ENCODE data around the gene RAP1B.
"Not testable (repeated sequence)": the region's sequence is repeated elsewhere in the genome, so short reads cannot be mapped to it uniquely, and the experiment has no call there.

The RAP1B gene

DNA sequence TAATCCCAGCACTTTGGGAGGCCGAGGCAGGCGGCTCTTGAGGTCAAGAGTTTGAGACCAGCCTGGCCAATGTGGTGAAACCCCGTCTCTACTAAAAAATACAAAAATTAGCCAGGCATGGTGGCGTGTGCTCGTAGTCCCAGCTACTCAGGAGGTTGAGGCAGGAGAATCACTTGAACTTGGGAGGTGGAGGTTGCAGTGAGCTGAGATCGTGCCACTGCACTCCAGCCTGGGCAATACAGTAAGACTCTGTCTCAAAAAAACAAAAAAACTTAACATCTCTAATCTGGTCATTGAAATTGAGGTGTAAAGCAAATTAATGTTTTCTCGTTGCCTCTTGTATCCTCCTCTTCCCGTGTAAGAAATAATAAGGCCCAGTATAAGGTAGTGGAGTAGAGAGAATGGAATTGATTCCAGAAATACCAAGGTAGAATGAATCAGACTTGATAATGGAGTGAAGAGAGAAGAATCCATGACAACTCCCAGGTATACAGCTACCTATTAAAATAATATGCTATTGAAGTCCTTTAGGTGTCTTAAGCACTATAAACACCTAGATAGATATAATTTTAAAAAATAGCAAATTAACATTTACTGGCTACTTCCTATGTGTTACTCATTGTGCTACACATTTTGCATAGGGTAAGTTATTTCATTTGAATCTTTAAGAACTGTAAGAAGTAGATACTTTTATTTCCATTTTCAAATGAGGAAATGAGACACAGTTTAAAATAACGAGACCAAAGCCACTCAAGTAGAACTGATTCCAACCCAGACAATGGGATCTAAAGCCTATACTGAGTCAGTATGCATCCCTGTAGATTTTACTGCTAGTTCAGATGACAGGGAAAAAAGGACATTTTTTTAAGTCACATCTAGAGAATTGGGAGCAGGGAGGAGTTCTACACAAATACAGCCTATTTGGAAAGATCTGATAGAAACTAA is 23.2 kb downstream of the RAP1B start:
- ChIA-PET CTCF (no interaction called here), POLR2A (no interaction called here)
- TF ChIP-seq, protein P1, sequence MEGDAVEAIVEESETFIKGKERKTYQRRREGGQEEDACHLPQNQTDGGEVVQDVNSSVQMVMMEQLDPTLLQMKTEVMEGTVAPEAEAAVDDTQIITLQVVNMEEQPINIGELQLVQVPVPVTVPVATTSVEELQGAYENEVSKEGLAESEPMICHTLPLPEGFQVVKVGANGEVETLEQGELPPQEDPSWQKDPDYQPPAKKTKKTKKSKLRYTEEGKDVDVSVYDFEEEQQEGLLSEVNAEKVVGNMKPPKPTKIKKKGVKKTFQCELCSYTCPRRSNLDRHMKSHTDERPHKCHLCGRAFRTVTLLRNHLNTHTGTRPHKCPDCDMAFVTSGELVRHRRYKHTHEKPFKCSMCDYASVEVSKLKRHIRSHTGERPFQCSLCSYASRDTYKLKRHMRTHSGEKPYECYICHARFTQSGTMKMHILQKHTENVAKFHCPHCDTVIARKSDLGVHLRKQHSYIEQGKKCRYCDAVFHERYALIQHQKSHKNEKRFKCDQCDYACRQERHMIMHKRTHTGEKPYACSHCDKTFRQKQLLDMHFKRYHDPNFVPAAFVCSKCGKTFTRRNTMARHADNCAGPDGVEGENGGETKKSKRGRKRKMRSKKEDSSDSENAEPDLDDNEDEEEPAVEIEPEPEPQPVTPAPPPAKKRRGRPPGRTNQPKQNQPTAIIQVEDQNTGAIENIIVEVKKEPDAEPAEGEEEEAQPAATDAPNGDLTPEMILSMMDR (IDR thresholded peaks at IDR 0.05; ENCODE audit: control extremely low read depth, extremely low read depth, low read depth, missing control alignments), result no peak
- DNase-seq (ENCODE audit: extremely low spot score), result no peak

DNA sequence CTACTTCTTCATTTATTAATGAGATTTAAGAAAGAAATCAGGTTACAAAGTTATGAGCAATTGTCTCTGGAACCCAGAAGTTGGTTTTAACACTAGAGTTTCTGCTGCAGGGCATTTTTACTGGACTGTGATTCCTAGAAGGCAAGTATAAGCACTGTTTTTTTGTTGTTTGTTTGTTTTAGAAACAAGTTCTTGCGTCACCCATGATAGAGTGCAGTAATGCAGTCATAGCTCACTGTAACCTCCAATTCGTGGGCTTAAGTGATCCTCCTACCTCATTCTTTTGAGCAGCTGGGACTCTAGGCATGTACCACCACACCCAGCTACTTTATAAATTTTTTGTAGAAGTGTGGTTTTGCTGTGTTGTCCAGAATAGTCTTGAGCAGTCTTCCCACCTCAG is 25.6 kb downstream of the RAP1B start:
- ChIA-PET CTCF (interaction anchor here (0.9 to 1.3 kb wide), 2 partner anchors 34 to 43 kb away, joined by 3 read pairs; no protein-coding TSS in a partner anchor), POLR2A (interaction anchor here (0.5 kb wide), 1 partner anchor 11 kb away, joined by 3 read pairs; no protein-coding TSS in a partner anchor)
- no peak for DNase-seq (ENCODE audit: extremely low spot score)
- TF ChIP-seq, protein P1 (IDR thresholded peaks at IDR 0.05; ENCODE audit: control extremely low read depth, extremely low read depth, low read depth, missing control alignments), result no peak

DNA sequence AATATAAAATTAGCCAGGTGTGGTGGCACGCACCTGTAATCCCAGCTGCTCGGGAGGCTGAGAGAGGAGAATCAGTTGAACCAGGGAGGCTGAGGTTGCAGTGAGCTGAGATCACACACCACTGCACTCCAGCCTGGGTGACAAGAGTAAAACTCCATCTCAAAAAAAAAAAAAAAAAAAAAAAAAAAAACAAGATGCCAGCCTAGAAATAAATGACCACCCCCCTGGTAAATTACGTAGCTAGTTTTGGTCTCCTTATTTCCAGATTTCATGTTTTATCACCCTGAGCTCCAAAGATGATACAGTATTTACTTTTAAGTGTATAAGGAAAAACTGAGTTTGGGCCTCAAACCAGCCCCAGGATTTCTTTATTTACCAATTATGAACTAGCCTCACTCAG is 26.7 kb downstream of the RAP1B start:
- DNase-seq (ENCODE audit: extremely low spot score), result not testable (repeated sequence)
- CTCF ChIA-PET, result interaction anchor here (1.0 kb wide), 1 partner anchor 13 kb away, joined by 3 read pairs; no protein-coding TSS in a partner anchor
- POLR2A ChIA-PET, result interaction anchor here (0.6 kb wide), 2 partner anchors 16 to 157 kb away, joined by 3 read pairs; no protein-coding TSS in a partner anchor

DNA sequence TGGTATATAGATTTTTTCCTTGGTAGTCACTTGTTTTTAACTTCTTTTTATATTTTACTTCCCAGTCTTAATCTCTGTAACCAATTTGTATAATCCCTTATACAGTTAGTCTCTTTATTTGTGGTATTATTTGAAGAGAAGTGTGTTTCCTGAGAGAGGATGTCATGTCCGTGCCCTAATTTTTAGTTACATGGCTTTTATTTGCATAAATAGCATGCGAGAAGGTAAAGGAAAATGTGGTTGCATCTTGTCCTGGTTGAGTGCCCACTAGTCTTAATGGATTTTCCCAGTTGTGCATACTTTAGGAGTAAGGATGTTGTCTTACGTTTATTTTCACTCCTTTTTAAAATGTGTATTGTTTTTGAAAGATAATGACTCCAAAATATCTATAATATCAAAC is 27.5 kb downstream of the RAP1B start:
- ChIA-PET CTCF (interaction anchor here (1.3 kb wide), 1 partner anchor 12 kb away, joined by 3 read pairs; no protein-coding TSS in a partner anchor), POLR2A (interaction anchor here (0.6 kb wide), 2 partner anchors 15 to 156 kb away, joined by 3 read pairs; no protein-coding TSS in a partner anchor)
- no peak for DNase-seq (ENCODE audit: extremely low spot score)
- TF ChIP-seq, protein P1 (IDR thresholded peaks at IDR 0.05; ENCODE audit: control extremely low read depth, extremely low read depth, low read depth, missing control alignments), result no peak

DNA sequence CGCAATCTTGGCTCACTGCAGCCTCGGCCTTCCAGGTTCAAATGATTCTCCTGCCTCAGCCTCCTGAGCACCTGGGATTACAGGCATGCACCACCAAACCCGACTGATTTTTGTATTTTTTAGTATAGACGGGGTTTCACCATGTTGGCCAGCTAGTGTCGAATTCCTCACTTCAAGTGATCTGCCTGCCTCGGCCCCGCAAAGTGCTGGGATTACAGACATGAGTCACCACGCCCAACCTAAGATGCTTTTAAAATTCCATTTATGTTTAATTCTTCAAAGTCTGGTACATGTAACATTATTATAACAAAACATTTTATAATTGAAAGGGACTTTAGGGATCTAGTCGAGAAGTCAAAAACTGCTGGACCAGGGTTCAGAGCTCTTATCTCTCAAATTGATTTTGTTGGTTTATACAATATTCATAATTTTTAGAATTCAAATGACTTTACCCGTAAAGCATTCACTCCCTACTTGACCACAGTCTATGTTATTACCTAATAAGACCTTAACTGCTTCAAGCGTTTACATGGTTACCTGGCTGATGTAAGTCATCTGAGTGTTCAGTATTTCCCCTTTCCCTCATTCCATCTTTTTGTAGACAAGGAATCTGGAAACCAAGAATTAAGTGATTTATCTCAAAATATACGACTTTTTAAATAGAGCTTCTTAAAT is 28.2 kb downstream of the RAP1B start:
- TF ChIP-seq, protein P1 (IDR thresholded peaks at IDR 0.05; ENCODE audit: control extremely low read depth, extremely low read depth, low read depth, missing control alignments), result no peak
- CTCF ChIA-PET, result interaction anchor here (1.0 to 1.5 kb wide), 4 partner anchors 9 to 24 kb away, joined by 3 to 5 read pairs (median 4); no protein-coding TSS in a partner anchor
- POLR2A ChIA-PET, result interaction anchor here (0.5 kb wide), 1 partner anchor 172 kb away, joined by 3 read pairs; no protein-coding TSS in a partner anchor
- no peak for DNase-seq (ENCODE audit: extremely low spot score)

DNA sequence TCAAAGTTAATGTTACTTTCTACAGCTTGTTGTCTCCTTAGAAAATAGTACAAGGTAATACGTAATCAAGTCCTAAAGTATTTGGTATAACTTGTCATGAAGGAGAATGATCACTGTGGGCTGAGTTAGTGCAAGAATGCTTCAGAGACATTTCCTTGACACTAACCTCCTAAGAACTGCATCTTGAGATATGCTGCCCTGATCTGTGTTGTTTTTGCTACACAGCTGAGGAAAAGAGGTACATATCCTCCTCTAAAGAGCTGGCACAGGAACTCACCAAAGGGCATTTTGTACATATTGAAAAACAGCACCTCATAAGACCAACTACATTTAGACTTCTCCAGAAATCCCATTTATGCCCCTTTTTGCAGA is 28.7 kb downstream of the RAP1B start:
- ChIA-PET CTCF (interaction anchor here (1.0 to 2.5 kb wide), 5 partner anchors 10 to 25 kb away, joined by 3 to 7 read pairs (median 4); no protein-coding TSS in a partner anchor), POLR2A (interaction anchor here (0.5 kb wide), 1 partner anchor 172 kb away, joined by 3 read pairs; no protein-coding TSS in a partner anchor)
- no peak for DNase-seq (ENCODE audit: extremely low spot score)
- TF ChIP-seq, protein P1 (IDR thresholded peaks at IDR 0.05; ENCODE audit: control extremely low read depth, extremely low read depth, low read depth, missing control alignments), result no peak
